Measurements from ENCODE around the gene SLC38A7. TPM values are rescaled to one million over a fixed set of nuclear protein-coding genes. Genes with fewer than 3 reads are reported as not detected.

SLC38A7 gene
- total and polyA plus RNA-seq, 2 of the 13 experiments (the other 11 are each of a cell fraction or from before 2014, with no cell fraction given): 13.2 to 14.1 TPM

DNA sequence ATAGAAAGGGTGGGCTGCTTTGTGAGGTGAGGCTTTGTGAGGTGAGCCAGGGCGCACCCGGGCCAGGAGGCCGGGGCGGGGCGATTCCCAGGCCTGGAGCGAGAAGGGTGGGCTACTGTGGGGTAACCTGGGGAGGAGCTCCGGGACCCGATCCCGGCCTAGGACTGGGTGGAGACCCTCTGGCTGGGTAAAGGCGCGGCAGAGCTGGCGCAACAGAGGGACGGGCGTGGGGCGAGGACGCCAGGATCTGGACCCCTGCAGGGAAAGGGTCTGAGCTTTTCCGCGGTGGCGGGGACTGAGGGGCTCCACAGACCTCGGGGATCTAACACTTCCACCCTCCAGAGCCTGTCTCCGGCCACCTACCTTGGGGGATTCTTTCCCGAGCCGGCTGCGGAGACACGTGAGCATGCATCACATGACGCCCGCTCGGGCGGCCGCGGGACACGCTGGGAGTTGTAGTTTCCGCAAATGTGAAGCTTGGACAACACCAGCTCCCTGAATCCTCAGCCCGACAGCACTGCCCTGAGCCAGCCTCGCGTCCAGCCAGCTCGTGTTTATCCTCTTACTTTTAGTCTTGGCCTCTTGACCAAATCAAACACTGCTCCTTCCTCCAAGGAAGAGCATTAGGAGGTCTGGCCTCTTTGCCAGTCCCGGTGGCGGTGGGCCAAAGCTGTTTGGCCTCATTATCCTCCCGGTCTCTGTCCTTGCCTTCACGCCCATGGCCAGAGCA lies at the start of gene SLC38A7 (continued):
- TF ChIP-seq ZNF597 (CRISPR knock-in tag; IDR thresholded peaks at IDR 0.05) (no peak), NKX3-1 (CRISPR knock-in tag; IDR thresholded peaks at IDR 0.05) (peak; percentile 56; the same call in 1 of the 2 replicates), RBM39 (IDR thresholded peaks at IDR 0.05; ENCODE audit: low read depth, low read length, poor library complexity, severe bottlenecking) (no peak), ZFP37 (CRISPR knock-in tag; IDR thresholded peaks at IDR 0.05; ENCODE audit: borderline replicate concordance) (peak; percentile 85; the same call in 1 of the 2 replicates), PAWR (CRISPR knock-in tag; IDR thresholded peaks at IDR 0.05; ENCODE audit: borderline replicate concordance) (0 out of 2 replicates have a peak, but pooled peaks have one; percentile 72), ZNF276 (CRISPR knock-in tag; IDR thresholded peaks at IDR 0.05; ENCODE audit: low read depth) (no peak), ZFP36L2 (CRISPR knock-in tag; IDR thresholded peaks at IDR 0.05) (no peak), NCOA1 (CRISPR knock-in tag; IDR thresholded peaks at IDR 0.05) (peak; percentile 14; the same call in 1 of the 2 replicates), ZNF746 (CRISPR knock-in tag; IDR thresholded peaks at IDR 0.05) (no peak; the same call in 1 of the 2 replicates), ZNF878 (CRISPR knock-in tag; IDR thresholded peaks at IDR 0.05) (no peak), THAP11 (CRISPR knock-in tag; IDR thresholded peaks at IDR 0.05) (peak; percentile 100), ZSCAN31 (CRISPR knock-in tag; IDR thresholded peaks at IDR 0.05; ENCODE audit: low read depth) (no peak; the same call in none of the 2 replicates), ZNF841 (CRISPR knock-in tag; IDR thresholded peaks at IDR 0.05; ENCODE audit: borderline replicate concordance) (no peak), YEATS4 (CRISPR knock-in tag; IDR thresholded peaks at IDR 0.05; ENCODE audit: borderline replicate concordance) (peak; percentile 73), ZNF414 (CRISPR knock-in tag; IDR thresholded peaks at IDR 0.05) (no peak)
- TF ChIP-seq, protein P1, sequence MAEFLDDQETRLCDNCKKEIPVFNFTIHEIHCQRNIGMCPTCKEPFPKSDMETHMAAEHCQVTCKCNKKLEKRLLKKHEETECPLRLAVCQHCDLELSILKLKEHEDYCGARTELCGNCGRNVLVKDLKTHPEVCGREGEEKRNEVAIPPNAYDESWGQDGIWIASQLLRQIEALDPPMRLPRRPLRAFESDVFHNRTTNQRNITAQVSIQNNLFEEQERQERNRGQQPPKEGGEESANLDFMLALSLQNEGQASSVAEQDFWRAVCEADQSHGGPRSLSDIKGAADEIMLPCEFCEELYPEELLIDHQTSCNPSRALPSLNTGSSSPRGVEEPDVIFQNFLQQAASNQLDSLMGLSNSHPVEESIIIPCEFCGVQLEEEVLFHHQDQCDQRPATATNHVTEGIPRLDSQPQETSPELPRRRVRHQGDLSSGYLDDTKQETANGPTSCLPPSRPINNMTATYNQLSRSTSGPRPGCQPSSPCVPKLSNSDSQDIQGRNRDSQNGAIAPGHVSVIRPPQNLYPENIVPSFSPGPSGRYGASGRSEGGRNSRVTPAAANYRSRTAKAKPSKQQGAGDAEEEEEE (CRISPR knock-in tag; IDR thresholded peaks at IDR 0.05; ENCODE audit: borderline replicate concordance): peak; percentile 95; the same call in 1 of the 2 replicates
- TF ChIP-seq, protein P2, sequence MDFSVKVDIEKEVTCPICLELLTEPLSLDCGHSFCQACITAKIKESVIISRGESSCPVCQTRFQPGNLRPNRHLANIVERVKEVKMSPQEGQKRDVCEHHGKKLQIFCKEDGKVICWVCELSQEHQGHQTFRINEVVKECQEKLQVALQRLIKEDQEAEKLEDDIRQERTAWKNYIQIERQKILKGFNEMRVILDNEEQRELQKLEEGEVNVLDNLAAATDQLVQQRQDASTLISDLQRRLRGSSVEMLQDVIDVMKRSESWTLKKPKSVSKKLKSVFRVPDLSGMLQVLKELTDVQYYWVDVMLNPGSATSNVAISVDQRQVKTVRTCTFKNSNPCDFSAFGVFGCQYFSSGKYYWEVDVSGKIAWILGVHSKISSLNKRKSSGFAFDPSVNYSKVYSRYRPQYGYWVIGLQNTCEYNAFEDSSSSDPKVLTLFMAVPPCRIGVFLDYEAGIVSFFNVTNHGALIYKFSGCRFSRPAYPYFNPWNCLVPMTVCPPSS (IDR thresholded peaks at IDR 0.05): no peak
- TF ChIP-seq, protein P3, sequence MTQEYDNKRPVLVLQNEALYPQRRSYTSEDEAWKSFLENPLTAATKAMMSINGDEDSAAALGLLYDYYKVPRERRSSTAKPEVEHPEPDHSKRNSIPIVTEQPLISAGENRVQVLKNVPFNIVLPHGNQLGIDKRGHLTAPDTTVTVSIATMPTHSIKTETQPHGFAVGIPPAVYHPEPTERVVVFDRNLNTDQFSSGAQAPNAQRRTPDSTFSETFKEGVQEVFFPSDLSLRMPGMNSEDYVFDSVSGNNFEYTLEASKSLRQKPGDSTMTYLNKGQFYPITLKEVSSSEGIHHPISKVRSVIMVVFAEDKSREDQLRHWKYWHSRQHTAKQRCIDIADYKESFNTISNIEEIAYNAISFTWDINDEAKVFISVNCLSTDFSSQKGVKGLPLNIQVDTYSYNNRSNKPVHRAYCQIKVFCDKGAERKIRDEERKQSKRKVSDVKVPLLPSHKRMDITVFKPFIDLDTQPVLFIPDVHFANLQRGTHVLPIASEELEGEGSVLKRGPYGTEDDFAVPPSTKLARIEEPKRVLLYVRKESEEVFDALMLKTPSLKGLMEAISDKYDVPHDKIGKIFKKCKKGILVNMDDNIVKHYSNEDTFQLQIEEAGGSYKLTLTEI (CRISPR knock-in tag; conservative IDR thresholded peaks at IDR 0.05): no peak

All from HepG2 (cell line).